Fibroblast of skin of right biceps (primary cell): ENCODE data around the gene EXOC6B.
A peak's percentile ranks its signal among the peaks of the same experiment; 100 is the strongest.
"Not testable (repeated sequence)": the region's sequence is repeated elsewhere in the genome, so short reads cannot be mapped to it uniquely, and the experiment has no call there.

ENCODE experiments used
- DNase-seq: peaks from one replicate; pipeline ENCODE4 v3.0.0-alpha.2; 2013

EXOC6B gene

DNA sequence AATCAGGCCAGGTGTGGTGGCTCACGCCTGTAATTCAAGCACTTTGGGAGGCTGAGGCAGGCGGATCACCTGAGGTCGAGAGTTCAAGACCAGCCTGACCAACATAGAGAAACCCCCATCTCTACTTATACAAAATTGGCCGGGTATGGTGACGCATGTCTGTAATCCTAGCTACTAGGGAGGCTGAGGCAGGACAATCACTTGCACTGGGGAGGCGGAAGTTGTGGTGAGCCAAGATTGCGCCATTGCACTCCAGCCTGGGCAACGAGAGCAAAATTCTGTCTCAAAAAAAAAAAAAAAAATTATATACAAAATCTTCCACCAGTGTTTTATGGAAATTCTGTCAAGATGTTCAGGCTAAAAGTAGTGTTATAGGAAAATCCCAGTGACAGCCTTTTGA, 290.2 kb downstream of the EXOC6B start:
- not testable (repeated sequence) for DNase-seq

GRCh38 chr2:72533765-72534164, 292.1 kb downstream of the EXOC6B start:
- peak; percentile 46 for DNase-seq

- no peak for DNase-seq
These were observed 298.4 kb downstream of the EXOC6B start for GRCh38 chr2:72527424-72527823.

GRCh38 chr2:72526623-72527022, 299.2 kb downstream of the EXOC6B start:
- no peak for DNase-seq

DNA sequence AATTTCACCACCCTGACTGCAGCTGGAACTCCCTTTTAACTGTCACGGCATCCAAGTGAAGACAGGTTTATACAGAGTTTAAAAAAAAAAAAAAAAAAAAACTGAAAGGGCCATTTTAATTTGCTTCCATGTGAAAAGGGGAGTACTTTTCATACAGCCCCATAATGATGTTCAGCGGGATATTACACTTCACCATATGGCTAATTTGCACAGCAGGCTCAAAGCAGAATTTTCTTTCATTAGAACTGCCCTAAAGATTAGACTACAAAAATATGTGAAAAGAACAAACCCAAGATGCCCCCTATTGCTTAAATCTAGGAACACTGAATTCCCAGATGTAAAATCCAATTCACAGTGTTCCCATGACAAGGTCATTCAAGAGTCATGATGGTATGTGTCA, 301.8 kb downstream of the EXOC6B start:
- DNase-seq = no peak

- DNase-seq = peak; percentile 60
These were observed 310.1 kb downstream of the EXOC6B start for GRCh38 chr2:72515696-72516095.

DNA sequence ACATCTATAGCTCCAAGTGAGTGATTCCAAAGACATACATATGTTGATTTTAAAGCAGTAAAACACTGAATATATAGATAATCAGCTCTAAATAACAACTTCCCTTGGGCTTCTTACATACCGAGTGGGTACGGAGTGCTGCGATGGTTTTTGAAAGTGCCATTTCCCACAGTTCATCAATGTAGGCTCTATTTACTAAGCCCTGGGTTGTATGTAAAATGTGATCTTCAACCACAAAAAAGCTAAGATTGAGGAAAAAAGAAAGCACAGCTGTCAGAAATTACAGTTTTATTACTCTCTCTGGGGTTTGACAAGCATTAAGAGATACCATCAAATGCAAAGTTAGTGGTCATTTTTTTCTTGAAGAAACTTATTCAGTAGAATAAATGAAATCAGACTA, 312.8 kb downstream of the EXOC6B start:
- DNase-seq = no peak

GRCh38 chr2:72512376-72512775, 313.5 kb downstream of the EXOC6B start:
- no peak for DNase-seq

- no peak for DNase-seq
These were observed 313.9 kb downstream of the EXOC6B start for GRCh38 chr2:72511906-72512305.

DNA sequence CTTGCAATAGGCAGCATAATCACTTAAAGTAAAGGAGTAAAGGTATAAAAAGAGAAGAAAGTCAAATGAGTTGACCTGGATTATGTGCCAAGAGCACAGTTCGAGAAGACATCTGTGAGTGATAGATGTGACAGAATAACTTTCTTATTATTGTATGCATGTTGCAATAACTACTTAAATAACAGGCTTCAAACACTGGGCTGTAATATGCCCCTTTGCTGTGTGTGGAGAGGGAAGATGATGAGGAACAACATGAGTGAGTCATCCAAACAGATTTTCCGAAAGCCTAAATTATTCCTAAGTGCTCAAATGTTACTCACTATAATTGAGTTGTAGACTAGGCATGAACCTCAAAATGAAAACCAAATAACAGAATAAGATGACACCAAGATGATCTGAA, 328.1 kb downstream of the EXOC6B start:
- peak; percentile 36 for DNase-seq

- no peak for DNase-seq
These were observed 329.4 kb downstream of the EXOC6B start for GRCh38 chr2:72496479-72496878.

GRCh38 chr2:72494392-72494791, 331.4 kb downstream of the EXOC6B start:
- DNase-seq = no peak

DNA sequence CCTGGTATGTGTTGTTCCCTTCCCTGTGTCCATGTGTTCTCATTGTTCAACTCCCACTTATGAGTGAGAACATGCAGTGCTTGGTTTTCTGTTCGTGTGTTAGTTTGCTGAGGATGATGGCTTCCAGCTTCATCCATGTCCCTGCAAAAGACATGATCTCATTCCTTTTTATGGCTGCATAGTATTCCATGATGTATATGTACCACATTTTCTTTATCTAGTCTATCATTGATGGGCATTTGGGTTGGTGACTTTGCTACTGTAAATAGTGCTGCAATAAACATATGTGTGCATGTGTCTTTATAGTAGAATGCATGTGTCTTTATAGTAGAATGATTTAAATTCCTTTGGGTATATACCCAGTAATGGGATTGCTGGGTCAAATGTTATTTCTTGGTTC, 341.2 kb downstream of the EXOC6B start:
- not testable (repeated sequence) for DNase-seq

DNA sequence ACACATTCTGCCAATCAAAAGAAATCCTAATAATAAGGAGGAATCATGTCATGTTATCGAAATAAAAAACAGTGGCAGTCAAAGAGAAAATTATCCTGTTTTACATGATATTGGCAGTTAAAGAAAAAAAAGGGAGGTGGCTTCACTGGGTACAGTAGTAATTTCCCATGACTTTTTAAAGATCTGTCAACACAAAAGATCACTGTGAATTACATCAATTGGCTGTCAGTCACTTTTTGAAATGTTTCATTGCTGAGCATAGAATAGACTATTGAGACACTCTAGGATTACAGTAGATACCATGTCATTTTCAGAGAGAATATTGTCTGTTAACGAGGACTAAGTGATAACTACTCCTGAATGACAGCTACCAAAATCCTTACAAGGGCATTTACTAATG, 342.5 kb downstream of the EXOC6B start:
- DNase-seq = no peak

GRCh38 chr2:72475246-72475645, 350.6 kb downstream of the EXOC6B start:
- no peak for DNase-seq

DNA sequence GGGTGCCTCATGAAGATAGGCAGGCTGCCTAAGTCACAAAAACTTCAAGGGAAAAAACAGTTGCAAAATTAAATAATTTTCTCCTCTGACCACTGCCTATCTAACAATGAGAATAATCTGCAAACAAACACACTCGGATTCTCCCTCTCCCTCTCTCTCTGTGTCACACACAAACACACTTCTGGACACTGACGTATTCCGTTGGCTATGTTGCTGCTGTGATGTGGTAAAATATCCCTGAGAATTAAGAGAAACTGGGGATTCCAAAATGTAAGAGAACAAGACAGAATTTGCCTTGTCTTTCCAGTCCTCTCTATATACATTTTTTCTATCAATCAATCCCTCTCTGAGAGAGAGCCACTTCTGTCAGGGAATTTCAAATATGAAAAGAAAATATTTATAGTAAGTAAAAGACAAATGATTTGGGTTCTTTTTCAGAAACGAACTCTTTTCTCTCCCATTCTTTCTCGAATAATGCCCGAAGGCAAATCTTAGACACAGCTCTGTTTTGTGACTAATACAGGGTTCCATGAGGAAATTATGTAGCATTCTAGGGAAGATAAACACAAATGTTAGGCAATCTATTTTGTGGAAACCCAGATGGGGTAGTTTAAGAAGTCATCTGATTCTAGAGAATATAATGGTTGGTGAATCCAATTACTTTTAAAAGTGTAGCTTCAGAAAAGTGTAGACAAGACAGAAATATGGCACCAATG, 367.9 kb downstream of the EXOC6B start:
- no peak for DNase-seq

DNA sequence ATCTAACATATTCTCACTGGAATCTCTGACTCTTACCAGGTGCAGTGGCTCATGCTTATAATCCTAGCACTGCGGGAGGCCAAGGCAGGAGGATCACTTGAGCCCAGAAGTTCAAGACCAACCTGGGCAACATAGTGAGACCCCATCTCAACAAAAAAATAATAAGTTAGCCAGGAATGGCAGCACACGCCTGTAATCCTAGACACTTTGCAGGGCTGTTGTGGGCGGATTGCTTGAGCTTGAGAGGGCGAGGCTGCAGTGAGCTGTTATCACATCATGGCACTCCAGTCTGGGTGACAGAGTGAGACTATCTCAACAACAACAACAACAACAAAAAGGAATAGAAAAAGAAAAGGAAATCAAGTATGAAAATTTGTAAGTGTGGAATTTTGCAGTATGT, 371.6 kb downstream of the EXOC6B start:
- DNase-seq = no peak

DNA sequence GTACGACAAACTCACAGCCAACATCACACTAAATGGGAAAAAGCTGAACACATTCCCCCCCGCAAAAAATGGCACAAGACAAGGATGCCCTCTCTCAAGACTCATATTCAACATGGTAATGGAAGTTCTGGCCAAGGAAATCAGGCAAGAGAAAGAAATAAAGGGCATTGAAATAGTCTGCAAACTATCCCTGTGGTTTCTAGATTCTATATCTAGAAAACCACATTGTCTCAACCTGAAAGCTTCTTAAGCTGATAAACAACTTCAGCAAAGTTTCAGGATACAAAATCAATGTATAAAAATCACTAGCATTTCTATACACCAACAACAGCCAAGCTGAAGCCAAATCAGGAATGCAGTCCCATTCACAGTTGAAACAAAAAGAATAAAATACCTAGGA, 383.6 kb downstream of the EXOC6B start:
- no peak for DNase-seq

DNA sequence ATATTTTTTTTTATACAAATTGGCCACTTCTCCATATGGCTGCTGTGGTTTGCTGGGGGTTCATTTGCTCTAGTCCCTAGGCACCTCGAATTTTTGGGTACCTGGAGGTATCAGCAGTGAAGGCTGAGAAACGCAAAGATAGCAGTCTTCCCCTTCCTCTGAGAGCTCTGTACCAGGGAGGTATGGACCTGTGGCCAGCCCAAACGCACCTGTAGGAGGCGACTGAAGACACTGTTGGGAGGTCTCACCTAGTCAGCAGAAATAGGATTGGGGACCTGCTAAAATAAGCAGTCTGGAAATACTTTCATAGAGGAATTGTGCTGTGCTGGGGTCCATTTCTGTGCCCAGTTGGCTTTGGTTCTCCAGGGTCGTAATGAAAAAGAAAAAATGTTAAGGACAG, 385.9 kb downstream of the EXOC6B start:
- DNase-seq = no peak

- no peak for DNase-seq
These were observed 387.5 kb downstream of the EXOC6B start for GRCh38 chr2:72438364-72438763.

DNA sequence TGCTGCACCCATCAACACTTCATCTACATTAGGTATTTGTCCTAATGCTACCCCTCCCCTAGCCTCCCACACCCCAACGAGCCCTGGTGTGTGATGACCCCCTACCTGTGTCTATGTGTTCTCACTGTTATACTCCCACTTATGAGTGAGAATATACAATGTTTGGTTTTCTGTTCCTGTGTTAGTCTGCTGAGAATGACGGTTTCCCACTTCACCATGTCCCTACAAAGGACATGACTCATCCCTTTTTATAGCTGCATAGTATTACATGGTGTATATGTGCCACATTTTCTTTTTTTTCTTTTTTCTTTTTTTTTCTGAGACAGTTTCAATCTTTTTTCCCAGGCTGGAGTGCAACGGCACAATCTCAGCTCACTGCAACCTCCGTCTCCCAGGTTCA, 394.1 kb downstream of the EXOC6B start:
- DNase-seq = no peak

GRCh38 chr2:72427022-72427861, 398.6 kb downstream of the EXOC6B start:
- DNase-seq = no peak

DNA sequence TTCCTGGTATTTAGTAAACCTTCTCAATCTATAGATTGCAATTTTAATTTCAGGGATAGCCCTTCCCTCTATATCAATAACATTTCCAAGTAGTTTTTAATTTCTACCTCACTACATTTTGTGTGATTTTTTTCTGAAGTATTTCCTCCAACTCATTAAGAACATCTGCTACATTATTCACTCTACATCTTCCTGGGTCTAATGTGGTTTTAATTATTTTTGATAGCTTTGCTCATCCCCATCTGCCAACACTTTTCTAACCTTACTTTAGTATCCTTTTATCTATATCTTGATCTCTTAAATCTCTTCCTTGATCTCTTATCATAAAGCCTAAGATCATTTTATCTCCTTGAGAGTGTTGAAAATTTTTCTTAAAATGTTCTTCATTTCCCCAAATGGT, 399.8 kb downstream of the EXOC6B start:
- DNase-seq = peak; percentile 3

GRCh38 chr2:72423756-72424155, 402.1 kb downstream of the EXOC6B start:
- no peak for DNase-seq
